Peyer's patch (tissue), 4 donors: ENCODE data around the gene IPMK.

Experiments
- POLR2A ChIP-seq, 2 donors: fragments of 450-650 bp; IDR thresholded peaks; one replicate each; pipeline ENCODE4 v1.5.1; 2017; ENCODE audit warnings: antibody characterized with exemption in 2 of 2, mild to moderate bottlenecking in 2 of 2, moderate library complexity in 2 of 2
- TF ChIP-seq, protein P1 (sequence below), 6 experiments: fragments of 450-650 bp in 4 of 6; fragments of 200-600 bp in 2 of 6; sonication (generic) in 1 of 6; IDR thresholded peaks; one replicate each; pipeline ENCODE4 v1.5.1; 2017 to 2019; ENCODE audit warnings: antibody characterized with exemption in 6 of 6, mild to moderate bottlenecking in 3 of 6, moderate library complexity in 1 of 6

DNA sequence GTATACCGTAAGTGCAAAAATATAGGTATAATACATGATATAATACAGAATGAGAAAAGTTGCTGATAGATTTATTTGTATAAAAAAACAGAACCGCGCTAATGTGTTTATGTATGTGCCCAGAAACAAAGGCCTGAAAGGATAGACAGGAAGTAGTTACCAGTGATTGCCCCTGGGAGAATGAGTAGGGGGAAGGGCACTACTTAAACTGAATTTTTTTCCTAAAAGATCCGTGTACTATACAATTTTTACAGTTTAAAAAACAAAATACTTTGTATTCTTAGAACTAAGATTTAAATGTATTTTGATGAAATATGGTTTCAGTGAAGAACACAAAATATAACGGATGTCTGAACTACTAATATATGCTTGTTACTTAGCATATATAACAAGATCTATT lies 2.9 kb downstream of the IPMK start:
- TF ChIP-seq, protein P1, sequence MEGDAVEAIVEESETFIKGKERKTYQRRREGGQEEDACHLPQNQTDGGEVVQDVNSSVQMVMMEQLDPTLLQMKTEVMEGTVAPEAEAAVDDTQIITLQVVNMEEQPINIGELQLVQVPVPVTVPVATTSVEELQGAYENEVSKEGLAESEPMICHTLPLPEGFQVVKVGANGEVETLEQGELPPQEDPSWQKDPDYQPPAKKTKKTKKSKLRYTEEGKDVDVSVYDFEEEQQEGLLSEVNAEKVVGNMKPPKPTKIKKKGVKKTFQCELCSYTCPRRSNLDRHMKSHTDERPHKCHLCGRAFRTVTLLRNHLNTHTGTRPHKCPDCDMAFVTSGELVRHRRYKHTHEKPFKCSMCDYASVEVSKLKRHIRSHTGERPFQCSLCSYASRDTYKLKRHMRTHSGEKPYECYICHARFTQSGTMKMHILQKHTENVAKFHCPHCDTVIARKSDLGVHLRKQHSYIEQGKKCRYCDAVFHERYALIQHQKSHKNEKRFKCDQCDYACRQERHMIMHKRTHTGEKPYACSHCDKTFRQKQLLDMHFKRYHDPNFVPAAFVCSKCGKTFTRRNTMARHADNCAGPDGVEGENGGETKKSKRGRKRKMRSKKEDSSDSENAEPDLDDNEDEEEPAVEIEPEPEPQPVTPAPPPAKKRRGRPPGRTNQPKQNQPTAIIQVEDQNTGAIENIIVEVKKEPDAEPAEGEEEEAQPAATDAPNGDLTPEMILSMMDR (IDR thresholded peaks at IDR 0.05): no peak
- TF ChIP-seq POLR2A (IDR thresholded peaks at IDR 0.05): no peak
